ENCODE results near the gene CARS1.
"Not testable (repeated sequence)": the region's sequence is repeated elsewhere in the genome, so short reads cannot be mapped to it uniquely, and the experiment has no call there.

CARS1 gene

GRCh38 chr11:3063432-3063831 lies 6.2 kb upstream of the CARS1 start:
- DNase-seq (ENCODE audit: low read depth in 2 of 2): not testable (repeated sequence)

DNA sequence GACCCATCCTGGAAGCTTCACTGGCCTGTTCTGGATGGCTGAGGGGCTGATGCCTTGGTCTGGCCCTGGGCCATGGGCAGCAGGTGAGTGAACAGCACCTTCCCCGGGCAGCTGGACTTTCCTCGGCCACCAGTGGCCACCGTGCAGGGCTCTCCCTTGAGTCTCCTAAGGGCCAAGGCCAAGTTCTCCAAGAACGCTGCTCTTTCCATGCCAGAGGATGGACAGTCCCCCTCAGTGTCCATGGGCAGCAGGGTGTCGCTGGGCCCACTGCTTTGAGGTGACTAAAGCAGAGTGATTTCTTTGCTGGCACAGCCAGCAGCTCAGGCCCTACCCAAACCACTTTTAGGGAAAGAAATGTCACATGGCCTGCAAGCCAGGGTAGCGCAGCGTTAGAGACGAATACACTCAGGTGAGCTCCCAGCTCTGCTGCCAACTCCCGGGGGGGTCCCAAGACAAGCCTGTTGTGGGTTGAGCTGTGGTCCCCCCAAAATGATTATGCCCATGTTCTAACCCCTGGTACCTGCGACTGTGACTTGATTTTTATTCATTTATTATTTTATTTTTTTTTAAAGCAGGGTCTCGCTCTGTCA lies 3.3 kb upstream of the CARS1 start:
- no peak for DNase-seq (ENCODE audit: low read depth in 2 of 2)

DNA sequence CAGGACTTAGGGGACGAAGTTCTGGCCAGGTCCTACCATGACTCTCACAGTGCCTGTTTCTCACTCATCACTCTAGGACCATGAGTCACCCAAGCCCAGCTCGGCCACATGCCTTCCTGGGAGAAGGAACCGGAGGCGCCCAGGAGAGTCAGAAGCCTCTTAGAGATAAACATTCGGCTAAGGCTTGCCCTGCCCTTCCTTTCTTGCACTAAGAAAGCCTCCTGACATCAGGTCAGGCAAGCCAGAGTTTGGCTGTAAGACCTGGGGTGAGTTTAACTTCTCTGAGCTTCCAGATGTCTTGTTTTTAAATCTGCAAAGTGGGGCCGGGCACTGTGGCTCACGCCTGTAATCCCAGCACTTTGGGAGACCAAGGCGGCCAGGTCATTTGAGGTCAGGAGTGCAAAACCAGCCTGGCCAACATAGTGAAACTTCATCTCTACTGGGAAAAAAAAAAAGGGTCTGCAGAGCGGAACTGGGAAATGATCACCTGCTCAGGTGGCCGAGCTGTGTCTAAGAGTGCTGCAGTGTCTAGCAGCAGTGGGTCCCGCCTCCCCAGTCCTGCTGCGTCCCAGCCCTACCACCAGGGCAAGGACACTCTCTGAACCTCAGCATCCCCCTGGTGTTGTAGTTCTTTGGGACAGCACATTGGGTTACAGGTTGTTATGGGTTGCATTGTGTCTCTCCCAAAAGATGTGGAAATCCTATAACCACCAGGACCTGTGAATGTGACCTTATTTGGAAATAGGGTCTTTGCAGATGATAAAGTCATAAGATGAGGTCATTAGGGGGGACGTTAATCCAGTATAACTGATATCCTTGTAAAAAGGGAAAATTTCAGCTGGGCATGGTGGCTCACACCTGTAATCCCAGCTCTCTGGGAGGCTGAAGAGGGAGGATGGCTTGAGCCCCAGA lies 1.8 kb upstream of the CARS1 start:
- no peak for DNase-seq (ENCODE audit: low read depth in 2 of 2)

DNA sequence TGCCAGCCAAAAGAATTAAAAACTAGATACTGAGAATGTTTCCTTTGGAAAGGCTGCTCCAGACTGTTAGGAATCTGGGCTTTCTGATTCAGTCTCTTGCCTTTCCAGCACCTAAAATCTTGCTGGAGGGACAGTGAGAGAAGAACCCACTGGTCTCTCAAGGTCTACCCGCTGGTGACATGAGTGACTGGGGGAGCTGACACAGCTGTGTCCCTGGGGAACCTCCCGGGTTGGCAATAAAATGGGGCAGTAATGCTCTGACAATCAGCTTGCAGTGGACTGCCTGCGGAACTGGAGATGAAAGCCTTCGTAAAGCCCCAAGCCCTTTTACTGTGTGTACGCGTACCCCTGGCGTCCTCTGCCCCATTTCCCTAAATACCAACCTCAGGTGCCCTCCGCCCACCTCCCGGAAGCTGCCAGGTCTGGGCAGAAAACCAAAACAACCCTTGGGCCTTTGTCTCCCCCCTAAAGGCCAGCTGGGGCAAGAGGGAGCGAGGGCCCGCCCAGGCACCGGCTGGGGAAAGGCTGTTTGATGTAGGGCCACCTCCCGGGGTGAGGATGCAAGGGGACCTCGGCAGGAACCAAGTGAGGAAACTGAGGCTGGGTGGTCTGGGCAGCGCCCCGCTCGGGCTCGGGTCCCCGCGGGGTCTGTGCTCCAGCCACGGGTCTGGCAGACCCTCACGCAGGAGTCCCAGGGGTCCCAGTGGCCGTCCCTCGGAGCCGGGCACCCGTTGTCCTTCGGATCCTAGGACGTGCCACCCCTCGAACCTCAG lies 741 bp downstream of the CARS1 start:
- DNase-seq (ENCODE audit: low read depth in 2 of 2): no peak

DNA sequence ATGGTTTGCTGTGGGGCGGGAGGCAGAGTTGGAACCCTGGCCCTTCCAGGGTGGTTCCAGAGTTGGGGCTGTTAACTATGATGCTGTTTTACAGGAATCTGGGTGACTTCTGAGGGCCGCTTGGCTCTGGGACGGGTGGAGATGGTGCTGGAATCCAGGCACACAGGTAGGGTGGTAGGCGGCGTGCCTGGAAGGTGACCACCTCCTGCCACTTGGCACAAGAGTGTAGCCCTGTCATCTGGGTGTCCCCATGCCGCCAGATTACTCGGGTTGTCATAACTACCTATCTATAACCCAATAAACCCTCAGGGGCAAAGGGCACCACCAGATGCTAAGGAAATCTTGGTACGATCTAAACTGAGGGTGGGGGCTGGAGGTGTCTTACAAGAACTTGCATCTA lies 1.3 kb downstream of the CARS1 start:
- no peak for DNase-seq (ENCODE audit: low read depth in 2 of 2)

GRCh38 chr11:3052567-3052966 lies 4.7 kb downstream of the CARS1 start:
- no peak for DNase-seq (ENCODE audit: low read depth in 2 of 2)

- no peak for DNase-seq (ENCODE audit: low read depth in 2 of 2)
Observed at GRCh38 chr11:3052109-3052479, 5.1 kb downstream of the CARS1 start.

DNA sequence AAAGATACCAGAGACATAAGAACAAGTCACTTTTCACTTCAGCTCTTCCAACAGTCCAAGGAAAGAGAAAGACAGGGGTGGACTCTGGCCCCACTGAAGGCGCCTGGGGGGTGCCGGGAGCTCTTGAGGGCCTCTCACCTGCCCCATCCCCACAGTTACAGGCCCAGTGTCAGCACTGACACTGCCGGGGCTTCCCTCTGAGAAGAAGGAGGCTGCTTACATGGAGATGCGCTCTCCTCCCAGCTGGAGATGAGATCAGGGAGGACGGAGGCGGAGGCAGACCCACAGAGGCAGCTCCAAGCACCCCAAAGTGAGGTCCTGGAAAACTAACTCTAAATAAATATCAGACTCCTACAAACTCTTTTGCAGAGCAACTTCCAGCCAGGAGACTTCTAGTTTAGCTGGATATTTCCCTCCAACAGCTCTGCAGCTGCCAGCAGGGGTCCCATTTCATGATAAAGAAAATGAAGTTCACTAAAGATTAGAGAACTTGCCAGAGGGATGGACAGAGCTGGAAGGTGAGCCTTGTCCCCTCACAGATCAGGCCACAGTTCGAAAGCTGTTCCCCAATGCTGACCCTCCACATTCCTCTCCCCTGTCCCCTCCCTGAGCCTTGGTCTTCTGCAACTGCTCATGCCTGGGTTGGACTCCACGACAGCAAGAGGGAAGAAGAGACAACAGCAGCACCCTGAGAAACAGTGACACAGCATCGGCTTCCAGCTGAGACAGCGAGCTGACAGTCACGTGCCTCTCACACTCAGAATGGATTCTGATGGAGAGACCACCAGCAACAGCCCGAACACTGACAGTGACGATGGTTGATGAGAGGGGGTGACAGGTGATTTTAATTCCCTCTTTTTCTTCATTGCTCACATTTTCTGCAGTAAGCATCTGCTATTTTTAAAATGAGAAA lies 5.8 kb downstream of the CARS1 start:
- no peak for DNase-seq (ENCODE audit: low read depth in 2 of 2)

DNA sequence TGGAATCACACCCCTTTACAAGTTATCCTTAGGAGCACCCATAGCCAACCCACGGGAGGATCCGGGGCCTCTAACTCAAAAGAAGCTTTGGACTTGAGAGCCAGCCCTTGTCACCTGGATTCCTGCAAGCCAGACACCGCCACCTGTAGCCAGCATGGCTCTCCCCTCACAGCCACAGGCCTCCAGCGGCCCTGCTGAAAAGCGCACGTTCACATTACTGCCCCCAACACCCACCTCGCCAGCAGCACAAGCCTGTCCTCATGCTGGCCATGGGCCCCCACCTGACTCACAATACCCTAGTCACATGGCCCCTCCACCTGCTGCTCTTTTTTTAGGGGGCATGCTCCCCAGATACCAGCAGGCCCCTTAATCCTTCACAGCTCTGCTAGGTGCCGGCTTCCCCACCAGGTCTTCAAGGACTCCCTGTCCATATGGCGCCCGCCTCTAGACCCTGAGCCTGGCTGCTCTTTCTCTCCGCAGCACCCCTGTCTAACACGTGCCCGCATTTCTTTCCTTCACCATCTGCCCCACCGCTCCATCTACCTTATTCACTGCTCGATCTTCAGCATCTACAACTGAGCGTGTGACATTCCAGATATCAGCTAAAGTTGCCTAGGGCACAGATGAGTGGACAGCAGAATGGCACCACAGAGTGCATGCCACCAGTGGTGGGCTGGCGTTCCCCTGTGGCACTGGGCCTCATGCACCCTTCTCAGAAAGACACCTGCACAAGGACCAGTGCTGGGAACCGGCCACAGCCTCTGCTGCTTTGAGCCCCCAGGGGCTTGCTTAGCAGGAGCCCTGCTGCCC lies 6.6 kb downstream of the CARS1 start:
- no peak for DNase-seq (ENCODE audit: low read depth in 2 of 2)

DNA sequence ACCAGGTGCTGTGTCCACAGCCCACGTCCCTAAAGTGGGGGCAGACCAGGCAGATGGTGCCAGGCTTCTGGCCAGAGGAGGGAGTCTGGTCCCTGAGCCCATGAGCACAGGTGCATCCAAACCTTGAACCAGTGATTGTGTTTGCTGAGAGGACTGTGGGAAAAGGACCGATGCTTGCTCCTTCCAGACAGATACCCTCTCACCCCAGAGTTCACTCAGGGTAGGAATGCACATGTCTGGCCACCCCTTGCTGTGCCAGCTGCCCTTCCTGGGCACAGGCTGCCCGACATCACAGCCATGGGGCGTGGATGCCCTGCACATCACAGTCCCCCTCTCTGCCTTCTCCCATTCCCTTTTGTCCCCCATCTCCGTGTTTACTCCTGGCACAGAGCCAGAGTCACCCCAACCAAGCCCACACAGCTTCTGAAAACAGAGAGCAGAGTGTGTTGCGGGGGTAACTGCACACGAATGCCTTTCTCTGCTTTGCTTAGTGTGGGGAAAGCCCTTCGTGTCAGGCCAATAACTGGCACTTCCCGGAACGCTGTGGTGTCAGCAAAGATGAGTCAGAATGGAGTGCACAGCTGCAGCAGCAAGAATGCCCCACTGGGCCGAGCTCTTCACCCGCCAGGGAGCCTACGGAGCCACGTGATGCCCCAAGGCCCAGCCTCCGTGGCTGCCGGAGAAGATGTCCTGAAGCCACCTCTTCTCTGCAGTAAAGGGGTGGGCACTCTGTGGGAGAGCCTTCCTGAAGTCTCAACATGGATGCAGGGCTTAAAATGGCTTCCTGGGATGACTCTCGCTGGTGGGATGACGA lies 7.6 kb downstream of the CARS1 start:
- peak in 1 of 2 donors; percentile 55 for DNase-seq (ENCODE audit: low read depth in 2 of 2)

- DNase-seq (ENCODE audit: low read depth in 2 of 2): no peak
Observed at GRCh38 chr11:3047637-3048036, 9.6 kb downstream of the CARS1 start.

- DNase-seq (ENCODE audit: low read depth in 2 of 2): no peak
Observed at GRCh38 chr11:3046641-3047040, 10.6 kb downstream of the CARS1 start.

DNA sequence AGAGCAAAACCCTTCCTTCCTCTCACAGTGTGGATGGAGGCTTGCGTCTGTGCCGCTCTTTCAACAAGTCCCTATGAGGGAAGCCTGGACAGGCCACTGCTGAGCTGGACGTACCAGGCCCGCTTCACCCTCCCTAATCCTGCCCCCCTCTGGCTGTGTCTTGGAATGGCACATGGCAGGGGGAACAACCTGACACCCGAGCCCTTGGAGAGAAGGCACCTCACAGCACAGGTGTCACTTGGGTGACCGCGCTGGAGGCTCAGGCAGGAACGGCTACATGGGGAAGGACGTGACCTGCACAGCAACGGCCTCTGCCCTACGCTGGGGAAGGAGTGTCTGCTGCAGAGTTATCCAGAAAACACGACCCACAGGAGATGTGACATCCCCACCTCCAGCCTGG lies 11.0 kb downstream of the CARS1 start:
- DNase-seq (ENCODE audit: low read depth in 2 of 2): no peak

- DNase-seq (ENCODE audit: low read depth in 2 of 2): no peak
Observed at GRCh38 chr11:3044915-3045314, 12.3 kb downstream of the CARS1 start.

GRCh38 chr11:3044004-3044403 lies 13.2 kb downstream of the CARS1 start:
- DNase-seq (ENCODE audit: low read depth in 2 of 2): no peak

DNA sequence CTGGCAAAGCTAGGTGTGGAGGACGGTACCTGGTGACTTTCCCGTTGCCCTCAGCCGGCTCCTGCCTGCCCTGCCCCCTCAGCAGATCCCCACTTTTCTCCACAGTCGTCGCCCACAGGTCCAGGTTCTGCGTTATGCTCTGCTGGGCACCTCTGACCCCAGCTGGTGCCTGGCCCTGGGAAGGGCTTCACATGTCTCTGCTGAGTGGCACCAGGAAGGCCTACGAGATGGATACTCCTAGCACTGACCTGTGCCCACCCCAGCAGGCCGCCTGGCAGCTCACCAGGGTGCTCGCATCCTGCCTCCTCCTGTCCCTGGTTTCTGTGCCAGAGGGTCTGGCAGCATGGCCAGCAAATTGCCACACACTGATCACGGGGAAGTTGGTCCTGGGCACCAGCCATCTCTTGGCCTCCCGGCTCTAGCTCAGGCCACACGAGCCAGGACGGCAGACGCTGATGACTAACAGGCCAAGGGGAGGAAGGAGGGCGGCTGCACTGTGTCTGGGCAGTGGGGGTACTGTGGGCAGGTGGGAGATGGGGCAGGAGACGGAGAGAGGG lies 13.8 kb downstream of the CARS1 start:
- DNase-seq (ENCODE audit: low read depth in 2 of 2): no peak

DNA sequence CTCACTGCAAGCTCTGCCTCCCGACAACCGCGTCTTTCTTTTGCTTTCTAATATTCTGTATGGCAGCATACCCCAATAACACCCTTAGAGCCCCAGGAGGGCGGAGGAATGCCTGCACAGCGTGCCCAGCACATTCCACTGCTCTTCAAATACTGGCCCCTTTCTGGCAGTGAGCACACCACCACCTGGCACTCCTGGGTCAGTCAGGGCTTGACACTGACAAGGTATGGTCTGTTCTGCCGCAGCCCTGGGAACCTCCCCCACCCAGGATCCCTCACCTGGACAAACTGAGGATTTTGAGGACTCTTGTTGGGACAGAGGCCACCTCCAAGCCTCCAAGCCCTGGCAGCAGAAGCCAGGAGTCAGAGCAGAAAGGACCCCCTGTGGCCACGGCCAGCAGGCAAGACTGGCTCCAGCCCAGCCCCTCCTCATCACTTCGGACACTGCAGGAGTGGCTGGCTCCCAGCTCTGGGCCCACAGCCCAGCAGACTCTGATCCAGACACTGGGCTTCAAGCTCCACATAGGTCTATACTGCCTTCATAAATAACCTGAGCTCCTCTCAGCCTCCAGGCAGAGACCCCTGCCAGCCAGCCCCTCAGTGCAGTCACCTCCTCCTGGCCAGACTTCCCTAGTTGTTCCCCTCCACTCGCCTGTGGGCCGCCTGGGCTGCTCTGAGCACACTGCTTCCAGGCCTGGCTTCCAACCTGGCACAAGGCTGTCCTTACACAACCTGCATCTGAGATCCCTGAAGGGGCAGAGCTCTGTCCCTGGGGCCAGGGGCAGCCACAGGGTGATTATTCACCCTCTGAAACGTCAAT lies 14.5 kb downstream of the CARS1 start:
- DNase-seq (ENCODE audit: low read depth in 2 of 2): no peak

GRCh38 chr11:3041699-3042441 lies 15.4 kb downstream of the CARS1 start:
- no peak for DNase-seq (ENCODE audit: low read depth in 2 of 2)
